GM20431 (cell line): ENCODE data around the gene FLYWCH1.

ENCODE experiments used
- in situ Hi-C: fragments of 300-500 bp; cut with MseI, MboI; formaldehyde crosslinking; loops from one replicate; pipeline ENCODE4 v1.15.0; 2020; ENCODE audit warnings: low sequenced_read_pairs; ENCODE audit not compliant: unreplicated experiment

Gene FLYWCH1

GRCh38 chr16:3000540-3000939, 88.8 kb downstream of the FLYWCH1 start:
- in situ Hi-C loops = no loop called here
